Esophagus muscularis mucosa (tissue), 4 donors: Measurements from ENCODE around the gene SORCS2.

Experiments
- EP300 ChIP-seq: sonication (generic); formaldehyde crosslinking; IDR thresholded peaks from one replicate; pipeline ENCODE4 v1.6.1; 2017; ENCODE audit warnings: antibody characterized with exemption
- POLR2A ChIP-seq: fragments of 450-650 bp; IDR thresholded peaks from one replicate; pipeline ENCODE4 v1.6.1; 2017; ENCODE audit warnings: antibody characterized with exemption, moderate library complexity, mild to moderate bottlenecking, low read depth
- POLR2AphosphoS5 ChIP-seq, 2 donors: sonication (generic); formaldehyde crosslinking; IDR thresholded peaks; one replicate each; pipeline ENCODE4 v1.6.1; 2017; ENCODE audit warnings: antibody characterized with exemption in 2 of 2
- TF ChIP-seq, protein P1 (sequence below), 3 experiments: fragments of 200-600 bp in 2 of 3; fragments of 450-650 bp in 1 of 3; sonication (generic) in 2 of 3; IDR thresholded peaks; one replicate each; pipeline ENCODE4 v1.5.1; 2017 to 2019; ENCODE audit warnings: antibody characterized with exemption in 3 of 3, mild to moderate bottlenecking in 2 of 3, moderate library complexity in 1 of 3

DNA sequence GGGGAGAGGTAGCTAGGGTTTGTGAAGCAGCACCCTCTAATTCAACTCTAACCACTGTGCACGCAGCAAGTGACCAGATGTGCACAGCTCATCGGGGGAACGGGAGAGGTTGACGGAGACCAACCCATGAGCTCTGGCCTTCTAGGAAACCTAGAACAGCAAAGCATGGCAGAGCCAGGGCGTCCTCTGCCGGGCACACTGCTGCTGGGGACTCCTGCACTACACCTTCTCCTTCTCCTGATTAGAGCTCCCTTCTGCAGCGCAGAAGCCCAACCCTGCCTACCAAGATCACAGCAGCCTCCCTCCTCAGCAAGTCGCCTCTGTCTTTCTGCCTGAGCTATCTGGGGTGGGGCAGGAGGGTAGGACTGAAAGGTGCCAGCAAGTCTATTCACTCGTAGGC lies 494.7 kb downstream of the SORCS2 start:
- TF ChIP-seq, protein P1, sequence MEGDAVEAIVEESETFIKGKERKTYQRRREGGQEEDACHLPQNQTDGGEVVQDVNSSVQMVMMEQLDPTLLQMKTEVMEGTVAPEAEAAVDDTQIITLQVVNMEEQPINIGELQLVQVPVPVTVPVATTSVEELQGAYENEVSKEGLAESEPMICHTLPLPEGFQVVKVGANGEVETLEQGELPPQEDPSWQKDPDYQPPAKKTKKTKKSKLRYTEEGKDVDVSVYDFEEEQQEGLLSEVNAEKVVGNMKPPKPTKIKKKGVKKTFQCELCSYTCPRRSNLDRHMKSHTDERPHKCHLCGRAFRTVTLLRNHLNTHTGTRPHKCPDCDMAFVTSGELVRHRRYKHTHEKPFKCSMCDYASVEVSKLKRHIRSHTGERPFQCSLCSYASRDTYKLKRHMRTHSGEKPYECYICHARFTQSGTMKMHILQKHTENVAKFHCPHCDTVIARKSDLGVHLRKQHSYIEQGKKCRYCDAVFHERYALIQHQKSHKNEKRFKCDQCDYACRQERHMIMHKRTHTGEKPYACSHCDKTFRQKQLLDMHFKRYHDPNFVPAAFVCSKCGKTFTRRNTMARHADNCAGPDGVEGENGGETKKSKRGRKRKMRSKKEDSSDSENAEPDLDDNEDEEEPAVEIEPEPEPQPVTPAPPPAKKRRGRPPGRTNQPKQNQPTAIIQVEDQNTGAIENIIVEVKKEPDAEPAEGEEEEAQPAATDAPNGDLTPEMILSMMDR (IDR thresholded peaks at IDR 0.05), result no peak
- TF ChIP-seq POLR2AphosphoS5 (IDR thresholded peaks at IDR 0.05) (no peak), POLR2A (no peak), EP300 (no peak)
